GM12865 (cell line): ENCODE data around the gene SLC12A9.
"Not testable (repeated sequence)": the region's sequence is repeated elsewhere in the genome, so short reads cannot be mapped to it uniquely, and the experiment has no call there.

Experiments
- DNase-seq: peaks from one replicate; pipeline ENCODE4 v3.0.0; 2010; ENCODE audit warnings: low read depth
- H3K4me3 ChIP-seq: 2 replicates; pipeline ENCODE4 v1.5.1; 2011; ENCODE audit warnings: mild to moderate bottlenecking, low read depth, low read length, control low read depth
- TF ChIP-seq, protein P1 (sequence below): IDR thresholded peaks from 2 replicates; pipeline ENCODE4 v1.5.1; 2011; ENCODE audit warnings: low read length, control low read depth, low read depth, inconsistent platforms; ENCODE audit not compliant: insufficient read depth; ENCODE audit errors: missing control alignments

Gene SLC12A9

DNA sequence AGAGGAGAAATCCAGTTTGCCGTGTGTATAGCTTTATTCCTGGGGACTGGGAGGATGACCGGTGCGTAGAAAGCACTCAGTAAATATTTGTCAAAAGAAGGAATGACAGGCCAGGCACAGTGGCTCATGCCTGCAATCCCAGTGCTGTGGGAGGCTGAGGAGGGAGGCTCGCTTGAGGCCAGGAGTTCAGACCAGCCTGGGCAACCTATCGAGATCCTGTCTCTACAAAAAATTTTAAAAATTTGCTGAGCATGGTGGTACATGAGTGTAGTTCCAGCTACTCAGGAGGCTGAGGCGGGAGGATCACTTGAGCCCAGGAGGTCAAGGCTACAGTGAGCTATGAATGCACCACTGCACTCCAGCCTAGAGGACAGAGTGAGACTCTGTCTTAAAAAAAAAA is 41.0 kb upstream of the SLC12A9 start:
- H3K4me3 ChIP-seq: no peak overlapping the region
- DNase-seq: no peak
- TF ChIP-seq, protein P1, sequence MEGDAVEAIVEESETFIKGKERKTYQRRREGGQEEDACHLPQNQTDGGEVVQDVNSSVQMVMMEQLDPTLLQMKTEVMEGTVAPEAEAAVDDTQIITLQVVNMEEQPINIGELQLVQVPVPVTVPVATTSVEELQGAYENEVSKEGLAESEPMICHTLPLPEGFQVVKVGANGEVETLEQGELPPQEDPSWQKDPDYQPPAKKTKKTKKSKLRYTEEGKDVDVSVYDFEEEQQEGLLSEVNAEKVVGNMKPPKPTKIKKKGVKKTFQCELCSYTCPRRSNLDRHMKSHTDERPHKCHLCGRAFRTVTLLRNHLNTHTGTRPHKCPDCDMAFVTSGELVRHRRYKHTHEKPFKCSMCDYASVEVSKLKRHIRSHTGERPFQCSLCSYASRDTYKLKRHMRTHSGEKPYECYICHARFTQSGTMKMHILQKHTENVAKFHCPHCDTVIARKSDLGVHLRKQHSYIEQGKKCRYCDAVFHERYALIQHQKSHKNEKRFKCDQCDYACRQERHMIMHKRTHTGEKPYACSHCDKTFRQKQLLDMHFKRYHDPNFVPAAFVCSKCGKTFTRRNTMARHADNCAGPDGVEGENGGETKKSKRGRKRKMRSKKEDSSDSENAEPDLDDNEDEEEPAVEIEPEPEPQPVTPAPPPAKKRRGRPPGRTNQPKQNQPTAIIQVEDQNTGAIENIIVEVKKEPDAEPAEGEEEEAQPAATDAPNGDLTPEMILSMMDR: no peak

DNA sequence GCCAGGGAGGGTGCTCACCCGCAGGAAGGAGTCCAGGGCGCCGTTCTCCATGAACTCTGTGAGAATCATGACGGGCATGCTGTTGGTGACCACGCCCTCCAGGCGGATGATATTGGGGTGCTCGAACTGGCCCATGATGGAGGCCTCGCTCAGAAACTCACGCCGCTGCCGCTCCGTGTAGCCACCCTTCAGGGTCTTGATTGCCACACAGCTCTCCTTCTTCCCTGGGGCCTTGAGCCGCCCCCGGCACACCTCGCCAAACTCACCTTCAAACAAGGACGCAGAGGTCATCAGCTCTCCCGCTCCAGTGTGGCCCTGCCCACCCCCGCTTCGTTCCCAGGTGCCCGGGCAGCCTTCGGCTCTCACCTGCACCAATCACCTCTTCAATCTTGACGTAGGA is 39.8 kb upstream of the SLC12A9 start:
- no peak for DNase-seq
- TF ChIP-seq, protein P1: no peak
- H3K4me3 ChIP-seq: no peak overlapping the region

DNA sequence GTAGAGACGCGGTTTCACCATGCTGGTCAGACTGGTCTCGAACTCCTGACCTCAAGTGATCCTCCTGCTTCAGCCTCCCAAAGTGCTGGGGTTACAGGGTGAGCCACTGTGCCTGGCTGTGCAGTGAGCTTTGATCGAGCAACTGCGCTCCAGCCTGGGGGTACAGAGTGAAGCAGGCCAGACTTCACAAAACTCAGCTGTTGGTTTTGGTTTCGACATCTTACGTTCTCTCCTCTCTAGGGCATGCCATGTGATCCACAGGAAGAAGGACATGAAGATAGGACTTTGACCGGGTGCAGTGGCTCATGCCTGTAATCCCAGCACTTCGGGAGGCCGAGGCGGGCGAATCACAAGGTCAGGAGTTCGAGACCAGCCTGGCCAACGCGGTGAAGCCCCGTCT is 36.0 kb upstream of the SLC12A9 start:
- not testable (repeated sequence) for H3K4me3 ChIP-seq

DNA sequence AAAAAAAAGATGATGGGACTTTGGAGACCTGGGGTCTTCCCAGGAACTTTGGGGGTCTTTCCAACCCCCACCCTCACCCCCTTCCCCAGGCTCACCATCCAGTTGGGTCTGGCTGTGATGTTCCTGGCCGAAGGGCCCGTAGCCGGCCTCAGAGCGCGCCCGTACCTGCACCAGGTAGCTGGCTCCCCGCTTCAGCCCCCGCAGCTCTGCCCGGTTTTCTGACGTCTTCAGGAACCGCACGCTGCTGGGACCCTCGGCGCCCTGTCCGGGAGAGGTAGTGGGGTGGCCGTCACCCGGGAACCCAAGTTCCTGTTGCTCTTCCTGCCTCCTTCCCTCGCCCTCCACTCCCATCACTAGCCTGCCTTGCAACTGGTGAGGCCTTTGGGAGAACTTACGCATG is 35.4 kb upstream of the SLC12A9 start:
- H3K4me3 ChIP-seq: no peak overlapping the region
- no peak for DNase-seq
- TF ChIP-seq, protein P1: no peak

More for the DNA sequence above, 36.0 kb upstream of the SLC12A9 start:
- DNase-seq: not testable (repeated sequence)

DNA sequence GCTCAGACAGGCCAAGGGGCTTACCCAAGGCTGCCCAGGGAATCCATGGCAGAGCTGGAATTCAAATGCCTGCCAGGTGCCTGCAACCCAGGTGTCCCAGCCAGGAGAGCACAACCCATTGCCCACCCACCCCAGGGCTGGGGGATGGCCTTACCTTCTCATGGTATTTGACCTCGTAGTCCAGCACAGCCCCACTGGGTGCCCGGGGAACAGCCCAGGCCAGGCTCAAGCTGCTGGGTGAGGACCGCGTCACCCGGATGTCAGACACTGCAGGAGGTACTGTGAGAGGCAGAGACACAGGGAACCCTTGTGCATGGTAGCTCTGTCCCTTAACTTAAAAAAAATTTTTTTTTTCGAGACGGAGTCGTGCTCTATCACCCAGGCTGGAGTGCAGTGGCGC is 34.1 kb upstream of the SLC12A9 start:
- DNase-seq: no peak
- H3K4me3 ChIP-seq: no peak overlapping the region
- TF ChIP-seq, protein P1: no peak

DNA sequence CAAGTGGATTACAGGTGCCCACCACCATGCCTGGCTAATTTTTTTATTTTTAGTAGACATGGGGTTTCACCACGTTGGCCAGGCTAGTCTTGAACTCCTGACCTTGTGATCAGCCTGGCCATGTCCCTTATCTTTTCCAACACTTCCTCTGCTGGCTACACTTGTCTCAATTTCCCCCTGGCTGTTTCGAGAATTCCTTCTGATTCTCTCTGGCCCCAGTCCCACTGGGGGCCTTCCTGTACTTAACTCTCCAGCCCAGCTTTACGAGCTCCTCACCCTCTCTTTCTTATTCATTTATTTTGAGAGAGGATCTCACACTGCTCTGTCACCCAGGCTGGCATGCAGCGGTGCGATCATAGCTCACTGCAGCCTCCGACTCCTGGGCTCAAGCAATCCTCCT is 33.7 kb upstream of the SLC12A9 start:
- DNase-seq: no peak
- TF ChIP-seq, protein P1: no peak
- H3K4me3 ChIP-seq: no peak overlapping the region

DNA sequence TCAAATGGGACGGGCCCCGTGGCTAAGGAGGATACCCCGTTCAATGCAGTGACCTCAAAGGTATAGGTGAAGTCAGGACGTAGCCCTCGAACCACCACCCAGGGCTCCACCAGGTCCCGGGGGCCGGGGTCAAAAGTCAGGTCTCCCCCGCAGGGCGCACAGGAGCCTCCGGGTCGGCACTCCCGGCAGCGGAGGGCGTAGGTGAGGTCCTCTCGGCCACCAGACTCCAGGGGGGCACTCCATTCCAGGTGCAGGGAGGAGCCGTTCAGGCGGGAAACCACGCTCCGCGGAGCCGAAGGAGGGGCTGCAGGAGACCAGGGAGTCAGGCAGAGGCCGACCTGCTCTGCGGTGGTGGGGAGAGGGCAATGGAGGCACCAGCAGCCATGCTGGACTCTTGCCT is 32.9 kb upstream of the SLC12A9 start:
- DNase-seq: no peak

More for the DNA sequence above, 32.9 kb upstream of the SLC12A9 start:
- no peak overlapping the region for H3K4me3 ChIP-seq
- TF ChIP-seq, protein P1: no peak
